LNCAP (cell line): ENCODE measurements around the gene ZNF865.

Source experiments
- CTCF ChIP-seq: fragments of 450-650 bp; IDR thresholded peaks from 2 replicates; pipeline ENCODE4 v1.5.1; 2017; ENCODE audit warnings: mild to moderate bottlenecking

Gene ZNF865

GRCh38 chr19:55593096-55593772, 12.2 kb upstream of the ZNF865 start:
- TF ChIP-seq CTCF, result no peak

- no peak for TF ChIP-seq CTCF
These were observed 10.4 kb upstream of the ZNF865 start for GRCh38 chr19:55594996-55595545.

GRCh38 chr19:55596304-55596703, 9.1 kb upstream of the ZNF865 start:
- TF ChIP-seq CTCF, result no peak

GRCh38 chr19:55597501-55597921, 7.9 kb upstream of the ZNF865 start:
- no peak for TF ChIP-seq CTCF

- no peak for TF ChIP-seq CTCF
These were observed 7.4 kb upstream of the ZNF865 start for GRCh38 chr19:55598034-55598433.

- no peak for TF ChIP-seq CTCF
These were observed 6.6 kb upstream of the ZNF865 start for GRCh38 chr19:55598719-55599467.

- no peak for TF ChIP-seq CTCF
These were observed 6.0 kb upstream of the ZNF865 start, which contains the start of gene FIZ1 for GRCh38 chr19:55599468-55599841. Gene FIZ1, minus strand, starts transcription at chr19:55599517. Its CDS starts 1,652 bp downstream, at chr19:55597865.
